DMS 273 (cell line): ENCODE measurements around the gene ACMSD.

Source experiments
- DNase-seq: peaks from one replicate; lab custom pipeline; 2025; ENCODE audit not compliant: unreplicated experiment; lab: John Stamatoyannopoulos, UW

The ACMSD gene

GRCh38 chr2:134943540-134943939 is 105.1 kb downstream of the ACMSD start:
- no peak for DNase-seq

GRCh38 chr2:134944975-134945374 is 106.6 kb downstream of the ACMSD start:
- no peak for DNase-seq

GRCh38 chr2:134946073-134946472 is 107.7 kb downstream of the ACMSD start:
- no peak for DNase-seq

- DNase-seq: no peak
These were observed 111.7 kb downstream of the ACMSD start for GRCh38 chr2:134949981-134950708.

GRCh38 chr2:134950886-134951285 is 112.5 kb downstream of the ACMSD start:
- DNase-seq: no peak
